Endodermal cell (in vitro differentiated cells): ENCODE measurements around the gene RNF212. TPM values are rescaled to one million over a fixed set of nuclear protein-coding genes. Genes with fewer than 3 reads are reported as not detected.

Experiments
- DNase-seq: peaks from one replicate; pipeline ENCODE4 v3.0.0-alpha.2; 2017
- H3K27ac ChIP-seq: 2 replicates; pipeline ENCODE4 v1.5.1; 2013; ENCODE audit warnings: mild to moderate bottlenecking, low read depth, low read length, moderate library complexity
- H3K27me3 ChIP-seq: 2 replicates; pipeline ENCODE4 v1.6.1; 2013; ENCODE audit warnings: mild to moderate bottlenecking, low read length, moderate library complexity; ENCODE audit not compliant: insufficient read depth, control insufficient read depth, poor library complexity, severe bottlenecking
- H3K36me3 ChIP-seq: 2 replicates; pipeline ENCODE4 v1.7.0; 2013; ENCODE audit warnings: mild to moderate bottlenecking, low read length, moderate library complexity; ENCODE audit not compliant: control insufficient read depth, insufficient read depth
- H3K4me1 ChIP-seq: one replicate; pipeline ENCODE4 v1.7.0; 2013; ENCODE audit warnings: low read length; ENCODE audit not compliant: control insufficient read depth, insufficient read depth
- H3K4me3 ChIP-seq: 2 replicates; pipeline ENCODE4 v1.5.1; 2013; ENCODE audit warnings: mild to moderate bottlenecking, low read length, moderate library complexity
- H3K9ac ChIP-seq: 2 replicates; pipeline ENCODE4 v1.6.1; 2013; ENCODE audit warnings: mild to moderate bottlenecking, low read length, moderate library complexity; ENCODE audit not compliant: poor library complexity, severe bottlenecking; ENCODE audit errors: extremely low read depth
- H3K9me3 ChIP-seq: 2 replicates; pipeline ENCODE4 v1.6.1; 2013; ENCODE audit warnings: mild to moderate bottlenecking, low read length, moderate library complexity; ENCODE audit not compliant: control insufficient read depth
- H3K27ac Mint-ChIP-seq: 2 replicates; pipeline ENCODE4 v1.8.0; 2020; ENCODE audit warnings: mixed read lengths
- H3K27me3 Mint-ChIP-seq: 2 replicates; pipeline ENCODE4 v1.8.0; 2021; ENCODE audit warnings: mild to moderate bottlenecking, mixed read lengths; ENCODE audit not compliant: insufficient read depth
- H3K36me3 Mint-ChIP-seq: 2 replicates; pipeline ENCODE4 v1.8.0; 2020; ENCODE audit warnings: low read depth, mixed read lengths
- H3K4me1 Mint-ChIP-seq: 2 replicates; pipeline ENCODE4 v1.8.0; 2020; ENCODE audit warnings: mixed read lengths
- H3K4me3 Mint-ChIP-seq: 2 replicates; pipeline ENCODE4 v1.8.0; 2020; ENCODE audit warnings: mild to moderate bottlenecking, moderate library complexity, mixed read lengths
- H3K9me3 Mint-ChIP-seq: 2 replicates; pipeline ENCODE4 v1.8.0; 2020; ENCODE audit warnings: mild to moderate bottlenecking, mixed read lengths
- CTCF ChIP-seq: fragments of 200-600 bp; sonication (generic); conservative IDR thresholded peaks from 2 replicates; pipeline ENCODE4 v1.5.0; 2021; ENCODE audit warnings: antibody characterized with exemption, mild to moderate bottlenecking
- WGBS, 2 experiments: methylation state at CpG; one replicate each; pipeline versions ENCODE4 v1.1.5 to v1.1.7; 2013; ENCODE audit warnings: missing lambda C conversion rate in 2 of 2, mixed read lengths in 1 of 2; ENCODE audit not compliant: insufficient coverage in 1 of 2, insufficient read length in 1 of 2; 5-methylcytosine and 5-hydroxymethylcytosine counted together
- total RNA-seq, 2 donors: library from RNA; stranded (reverse); fragmentation: NEBNext Ultra II Directional in 1 of 2; extraction: Animal tissue kit (Norgen Biotek cat#: 25700) in 1 of 2; gene quantifications; 2 replicates in 1 of 2; 3 replicates in 1 of 2; pipeline ENCODE4 v1.2.1, GENCODE V29; 2021

RNF212 gene
- total RNA-seq, 2 donors from 2014 or later = 3.4 to 5.6 TPM

- Histone ChIP-seq H3K27me3 (peaks cover 26% of the 10 kb centered on the region), H3K27ac (no peak overlapping the region), H3K9ac (no peak overlapping the region), H3K4me3 (no peak overlapping the region), H3K4me1 (no peaks in the 10 kb centered on the region), H3K9me3 (peaks cover 12% of the 10 kb centered on the region), H3K36me3 (no peaks in the 10 kb centered on the region)
- Mint-ChIP-seq H3K36me3 (no peaks in the 10 kb centered on the region), H3K4me3 (no peak overlapping the region), H3K27me3 (peaks cover 24% of the 10 kb centered on the region), H3K27ac (no peak overlapping the region), H3K4me1 (no peaks in the 10 kb centered on the region), H3K9me3 (peaks cover 13% of the 10 kb centered on the region)
- WGBS, 2 experiments = 81 to 89% methylated on average over 11 of the region's 11 CpGs
- no peak for TF ChIP-seq CTCF
- DNase-seq = no peak
These were observed 40.3 kb upstream of the RNF212 start for GRCh38 chr4:1153567-1154090.

GRCh38 chr4:1152290-1152689 is 38.9 kb upstream of the RNF212 start:
- WGBS, 2 experiments = 84 to 86% methylated on average over 2 to 6 of the region's 6 CpGs
- H3K4me1 Mint-ChIP-seq = no peaks in the 10 kb centered on the region

GRCh38 chr4:1151541-1151940 is 38.2 kb upstream of the RNF212 start:
- Mint-ChIP-seq H3K36me3 (no peaks in the 10 kb centered on the region), H3K4me1 (no peaks in the 10 kb centered on the region), H3K9me3 (peaks cover 9% of the 10 kb centered on the region), H3K4me3 (no peak overlapping the region), H3K27me3 (peaks cover 13% of the 10 kb centered on the region), H3K27ac (no peak overlapping the region)
- no peak for DNase-seq
- H3K4me1 ChIP-seq = no peaks in the 10 kb centered on the region
- 91 to 100% methylated on average over 5 to 6 of the region's 6 CpGs for WGBS, 2 experiments
- no peaks in the 10 kb centered on the region for H3K9me3 ChIP-seq
- H3K4me3 ChIP-seq = no peak overlapping the region
- no peak overlapping the region for H3K9ac ChIP-seq
- no peak overlapping the region for H3K27ac ChIP-seq
- no peaks in the 10 kb centered on the region for H3K36me3 ChIP-seq
- no peak for TF ChIP-seq CTCF
- H3K27me3 ChIP-seq = peaks cover 33% of the 10 kb centered on the region

More at GRCh38 chr4:1152290-1152689, 38.9 kb upstream of the RNF212 start:
- Mint-ChIP-seq H3K27ac (no peak overlapping the region), H3K36me3 (no peaks in the 10 kb centered on the region), H3K9me3 (peaks cover 6% of the 10 kb centered on the region), H3K27me3 (peaks cover 21% of the 10 kb centered on the region), H3K4me3 (no peak overlapping the region)
- H3K9me3 ChIP-seq = no peaks in the 10 kb centered on the region
- H3K27me3 ChIP-seq = peaks cover 33% of the 10 kb centered on the region
- no peak for TF ChIP-seq CTCF
- no peak for DNase-seq
- H3K4me3 ChIP-seq = no peak overlapping the region
- H3K9ac ChIP-seq = no peak overlapping the region
- H3K27ac ChIP-seq = no peak overlapping the region
- H3K36me3 ChIP-seq = no peaks in the 10 kb centered on the region
- H3K4me1 ChIP-seq = no peaks in the 10 kb centered on the region
